ENCODE data around the gene P2RX1. TPM values are rescaled to one million over a fixed set of nuclear protein-coding genes. Genes with fewer than 3 reads are reported as not detected.

Gene P2RX1
- total RNA-seq, 1 experiment from 2014 or later, result not detected

DNA sequence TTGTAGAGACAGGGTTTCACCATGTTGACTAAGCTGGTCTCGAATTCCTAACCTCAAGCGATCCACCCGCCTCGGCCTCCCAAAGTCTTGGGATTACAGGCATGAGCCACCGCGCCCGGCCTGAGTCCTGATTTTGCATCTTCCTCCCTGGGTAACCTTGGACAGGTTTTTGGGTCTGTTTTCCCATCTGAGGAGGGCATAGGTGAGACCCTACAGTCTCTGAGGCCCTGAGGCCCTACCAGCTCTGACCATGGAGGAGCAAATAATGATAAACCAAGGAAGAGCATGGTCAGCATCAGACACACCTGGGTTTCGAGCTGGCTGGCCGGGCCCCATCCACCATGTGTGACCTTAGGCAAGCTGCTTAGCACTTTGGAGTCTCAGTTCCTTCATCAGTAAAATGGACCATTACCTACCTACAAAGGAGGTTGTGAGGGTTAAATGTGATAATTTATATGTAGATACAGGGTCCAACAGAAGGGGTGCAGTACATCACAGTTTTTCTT, 69.0 kb downstream of the P2RX1 start:
- no peak overlapping the region for H4K5ac ChIP-seq (ENCODE audit: insufficient read length, low read depth, low read length)
- no peak overlapping the region for H2AFZ ChIP-seq (ENCODE audit: low read length)
- no peak overlapping the region for H4K91ac ChIP-seq (ENCODE audit: insufficient read length, low read depth, low read length)
- H3K4me1 ChIP-seq (ENCODE audit: insufficient read depth, low read length), result no peaks in the 10 kb centered on the region
- H3K79me2 ChIP-seq (ENCODE audit: insufficient read depth, low read length), result peaks cover 8% of the 10 kb centered on the region; the same call in 1 of the 2 replicates
- H3K9me3 Mint-ChIP-seq, result no peaks in the 10 kb centered on the region; a peak in 1 of 5 replicates
- no peak overlapping the region for H2BK12ac ChIP-seq (ENCODE audit: insufficient read length, low read depth, low read length)
- peaks cover 7% of the 10 kb centered on the region for H3K79me1 ChIP-seq (ENCODE audit: insufficient read depth, low read depth, low read length, poor library complexity, severe bottlenecking)
- DNase-seq, result no peak
- H2AK5ac ChIP-seq (ENCODE audit: insufficient read length, low read length), result no peak overlapping the region
- H3K36me3 Mint-ChIP-seq (ENCODE audit: insufficient read depth in 1 of 3, low read depth in 3 of 3), result peaks cover 11 to 22% (median 18%) of the 10 kb centered on the region in 3 experiments; a peak in 6 of 7 replicates
- H3K4me1 Mint-ChIP-seq, result peaks cover 12 to 18% of the 10 kb centered on the region in 2 experiments
- H3K56ac ChIP-seq (ENCODE audit: insufficient read length, low read depth, low read length), result no peak overlapping the region
- no peak overlapping the region for H2BK5ac ChIP-seq (ENCODE audit: insufficient read length, low read length)
- no peaks in the 10 kb centered on the region for H4K20me1 ChIP-seq (ENCODE audit: control insufficient read depth, insufficient read depth, insufficient read length)
- peak overlapping the region in 1 of 2 experiments; percentile 38; a peak in 1 of 5 replicates for H3K4me3 Mint-ChIP-seq
- H3K27ac Mint-ChIP-seq, result peak overlapping the region in 1 of 3 experiments; percentile 31; a peak in 1 of 7 replicates
- WGBS (ENCODE audit: extremely low coverage, insufficient read length, low lambda C conversion rate), result no CpG with 5 or more reads among the region's 9 CpGs
- H3K27ac ChIP-seq (ENCODE audit: insufficient read length, low read depth, low read length), result no peak overlapping the region
- no peak overlapping the region for H3K18ac ChIP-seq (ENCODE audit: insufficient read length, low read depth, low read length)
- H3K27me3 Mint-ChIP-seq (ENCODE audit: low read depth), result peaks cover 21% of the 10 kb centered on the region
- H2BK15ac ChIP-seq (ENCODE audit: low read depth, low read length), result no peak overlapping the region
- no peak overlapping the region for H3K4ac ChIP-seq (ENCODE audit: low read depth, low read length)
- no peak overlapping the region for H3K23ac ChIP-seq (ENCODE audit: insufficient read length, low read depth, low read length)
- no peak overlapping the region for H2BK120ac ChIP-seq (ENCODE audit: low read depth, low read length, poor library complexity, severe bottlenecking)
- no peaks in the 10 kb centered on the region for H3K23me2 ChIP-seq (ENCODE audit: insufficient read length, low read depth, low read length, poor library complexity, severe bottlenecking)
- no peak overlapping the region for H3K14ac ChIP-seq (ENCODE audit: insufficient read depth, low read length)
- H3T11ph ChIP-seq (ENCODE audit: low read length), result no peak overlapping the region
- no peak overlapping the region for H4K8ac ChIP-seq (replicated peaks; ENCODE audit: insufficient read length, low read depth, low read length)
- no peak overlapping the region for H3K9ac ChIP-seq (ENCODE audit: extremely low read depth, insufficient read length, low read length)
- no peaks in the 10 kb centered on the region for H3K27me3 ChIP-seq (ENCODE audit: insufficient read depth, low read length)
- H2BK20ac ChIP-seq (ENCODE audit: low read depth, low read length, poor library complexity, severe bottlenecking), result no peak overlapping the region
- H3K9me3 ChIP-seq (ENCODE audit: control insufficient read depth, low read depth, low read length), result no peaks in the 10 kb centered on the region
- TF ChIP-seq, protein P1, sequence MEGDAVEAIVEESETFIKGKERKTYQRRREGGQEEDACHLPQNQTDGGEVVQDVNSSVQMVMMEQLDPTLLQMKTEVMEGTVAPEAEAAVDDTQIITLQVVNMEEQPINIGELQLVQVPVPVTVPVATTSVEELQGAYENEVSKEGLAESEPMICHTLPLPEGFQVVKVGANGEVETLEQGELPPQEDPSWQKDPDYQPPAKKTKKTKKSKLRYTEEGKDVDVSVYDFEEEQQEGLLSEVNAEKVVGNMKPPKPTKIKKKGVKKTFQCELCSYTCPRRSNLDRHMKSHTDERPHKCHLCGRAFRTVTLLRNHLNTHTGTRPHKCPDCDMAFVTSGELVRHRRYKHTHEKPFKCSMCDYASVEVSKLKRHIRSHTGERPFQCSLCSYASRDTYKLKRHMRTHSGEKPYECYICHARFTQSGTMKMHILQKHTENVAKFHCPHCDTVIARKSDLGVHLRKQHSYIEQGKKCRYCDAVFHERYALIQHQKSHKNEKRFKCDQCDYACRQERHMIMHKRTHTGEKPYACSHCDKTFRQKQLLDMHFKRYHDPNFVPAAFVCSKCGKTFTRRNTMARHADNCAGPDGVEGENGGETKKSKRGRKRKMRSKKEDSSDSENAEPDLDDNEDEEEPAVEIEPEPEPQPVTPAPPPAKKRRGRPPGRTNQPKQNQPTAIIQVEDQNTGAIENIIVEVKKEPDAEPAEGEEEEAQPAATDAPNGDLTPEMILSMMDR (conservative IDR thresholded peaks at IDR 0.05), result no peak
- no peak overlapping the region for H3K4me2 ChIP-seq (ENCODE audit: insufficient read depth, insufficient read length, low read length)

Other genes starting within 250 kb of the P2RX1 start
- 76.3 and 79.2 TPM in 2 replicates for gene TAX1BP3, start 247.9 kb downstream of the P2RX1 start, total RNA-seq (2021)
- 70.7 and 72.2 TPM in 2 replicates for gene EMC6, start 247.7 kb downstream of the P2RX1 start, total RNA-seq (2021)
- gene P2RX5, start 220.3 kb downstream of the P2RX1 start, total RNA-seq (2021), result 4.2 and 4.7 TPM in 2 replicates
- 26.6 and 26.7 TPM in 2 replicates for gene HASPIN, start 192.6 kb downstream of the P2RX1 start, total RNA-seq (2021)
- gene ITGAE, start 115.3 kb downstream of the P2RX1 start, total RNA-seq (2021), result 23.5 and 24.2 TPM in 2 replicates
- 43.0 and 45.7 TPM in 2 replicates for gene NCBP3, start 70.2 kb downstream of the P2RX1 start, total RNA-seq (2021)
- 6.4 and 6.7 TPM in 2 replicates for gene CAMKK1, start 23.4 kb downstream of the P2RX1 start, total RNA-seq (2021)
- 13.3 and 14.6 TPM in 2 replicates for gene ATP2A3, start 48.0 kb upstream of the P2RX1 start, total RNA-seq (2021)
- 17.4 and 22.1 TPM in 2 replicates for gene ZZEF1, start 226.6 kb upstream of the P2RX1 start, total RNA-seq (2021)
- 7.8 and 8.4 TPM in 2 replicates for gene CYB5D2, start 226.7 kb upstream of the P2RX1 start, total RNA-seq (2021)